ENCODE results near the gene SLC25A26.
A peak's percentile ranks its signal among the peaks of the same experiment; 100 is the strongest.
"Not testable (repeated sequence)": the region's sequence is repeated elsewhere in the genome, so short reads cannot be mapped to it uniquely, and the experiment has no call there.

SLC25A26 gene, protein sequence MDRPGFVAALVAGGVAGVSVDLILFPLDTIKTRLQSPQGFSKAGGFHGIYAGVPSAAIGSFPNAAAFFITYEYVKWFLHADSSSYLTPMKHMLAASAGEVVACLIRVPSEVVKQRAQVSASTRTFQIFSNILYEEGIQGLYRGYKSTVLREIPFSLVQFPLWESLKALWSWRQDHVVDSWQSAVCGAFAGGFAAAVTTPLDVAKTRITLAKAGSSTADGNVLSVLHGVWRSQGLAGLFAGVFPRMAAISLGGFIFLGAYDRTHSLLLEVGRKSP

DNA sequence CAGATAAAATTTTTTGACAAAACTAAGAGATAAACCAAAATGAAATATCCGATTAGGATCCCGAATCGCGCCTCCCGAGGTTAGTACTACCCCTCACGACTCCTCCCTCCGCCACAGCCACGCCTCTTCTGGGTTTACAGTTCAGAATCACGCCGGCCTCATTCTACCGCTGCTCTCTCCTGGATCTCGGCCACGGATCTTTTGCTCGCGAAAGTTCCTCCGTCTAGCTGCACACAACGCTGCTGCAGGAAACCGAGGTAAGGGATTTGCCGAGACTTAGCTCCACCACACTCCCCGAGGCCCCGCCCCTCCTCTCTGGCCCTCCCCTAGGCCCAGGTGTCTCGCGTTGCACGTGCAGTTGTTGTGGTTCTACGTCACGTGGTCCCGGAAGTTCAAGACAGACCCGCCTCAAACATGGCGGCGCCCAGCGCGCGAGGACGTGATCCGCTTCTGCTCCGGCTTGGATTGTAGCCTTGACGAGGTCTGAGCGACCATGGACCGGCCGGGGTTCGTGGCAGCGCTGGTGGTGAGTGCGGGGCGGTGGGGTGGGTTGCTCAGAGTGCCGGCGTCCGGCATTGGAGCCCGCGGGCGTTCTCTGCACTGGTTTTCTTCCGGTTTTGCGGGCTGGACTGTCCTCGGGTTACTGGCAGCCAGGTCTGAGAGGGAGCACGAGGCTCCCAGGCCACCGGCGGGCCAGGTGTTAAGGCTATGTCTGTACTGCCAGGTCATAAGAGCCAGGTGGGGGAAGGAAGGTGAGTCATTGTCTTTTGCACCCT is at the start of gene SLC25A26:
Gene SLC25A26 (plus strand): TSS at position 400 of the 776 bp plus-strand sequence. CDS start 94 bp downstream, at position 494.
- DNase-seq (ENCODE audit: low read depth): peak; percentile 96

DNA sequence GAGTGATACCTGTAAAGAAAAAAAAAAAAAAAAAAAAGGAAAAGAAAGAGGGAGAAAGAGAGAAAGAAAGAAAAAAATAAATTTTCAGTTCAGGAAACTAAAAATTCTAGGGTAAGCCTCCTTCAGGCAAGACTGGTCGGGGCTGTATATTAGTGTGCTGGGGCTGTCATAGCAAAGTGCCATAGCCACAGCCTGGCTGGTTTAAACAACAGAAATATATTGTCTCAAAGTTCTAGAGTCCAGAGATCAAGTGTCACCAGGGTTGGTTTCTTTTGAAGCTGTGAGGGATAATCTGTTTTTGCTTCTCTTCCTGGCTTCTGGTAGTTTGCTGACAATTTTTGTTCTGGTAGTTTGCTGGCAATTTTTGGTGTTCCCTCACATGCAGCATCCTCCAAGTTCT is 48.4 kb upstream of the SLC25A26 start:
- DNase-seq (ENCODE audit: low read depth): no peak

DNA sequence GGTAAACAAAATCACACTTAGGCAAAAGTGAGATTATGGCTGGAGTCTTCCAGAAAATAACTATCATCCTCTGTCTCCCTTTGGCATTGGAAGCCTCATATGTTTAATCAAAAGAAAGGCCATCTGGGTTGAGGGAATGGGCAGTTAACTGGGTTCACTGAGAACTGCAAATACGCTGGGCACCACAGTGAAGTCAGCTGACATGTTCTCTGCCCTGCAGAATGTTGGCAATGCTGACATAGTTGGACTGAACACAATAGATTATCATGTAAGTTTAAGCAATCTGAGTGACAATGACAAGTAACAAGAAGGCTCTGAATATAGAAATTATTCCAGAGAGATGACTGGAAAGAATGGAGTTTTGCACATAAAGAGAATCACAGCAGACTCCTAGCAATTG is 43.8 kb upstream of the SLC25A26 start:
- DNase-seq (ENCODE audit: low read depth): no peak

DNA sequence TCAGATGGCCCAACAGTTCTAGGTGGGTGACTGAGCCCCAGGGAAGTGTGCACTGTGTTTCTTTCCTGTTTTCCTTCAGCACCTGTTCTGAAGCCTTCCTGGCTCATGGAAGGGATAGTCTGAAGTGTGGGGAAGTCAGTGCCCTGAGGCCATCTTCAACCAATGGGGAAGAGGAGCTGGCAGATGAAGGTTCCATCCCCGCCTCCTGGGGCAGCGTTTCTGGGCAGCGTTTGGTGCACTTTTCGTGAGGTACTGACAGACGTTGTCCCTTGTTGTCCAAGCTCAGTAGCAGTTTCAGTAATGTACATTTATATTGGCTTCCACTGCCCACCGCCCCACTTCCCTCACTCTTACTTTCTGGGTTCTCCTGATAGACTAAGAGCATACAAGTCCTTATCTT is 42.6 kb upstream of the SLC25A26 start:
- DNase-seq (ENCODE audit: low read depth): no peak

DNA sequence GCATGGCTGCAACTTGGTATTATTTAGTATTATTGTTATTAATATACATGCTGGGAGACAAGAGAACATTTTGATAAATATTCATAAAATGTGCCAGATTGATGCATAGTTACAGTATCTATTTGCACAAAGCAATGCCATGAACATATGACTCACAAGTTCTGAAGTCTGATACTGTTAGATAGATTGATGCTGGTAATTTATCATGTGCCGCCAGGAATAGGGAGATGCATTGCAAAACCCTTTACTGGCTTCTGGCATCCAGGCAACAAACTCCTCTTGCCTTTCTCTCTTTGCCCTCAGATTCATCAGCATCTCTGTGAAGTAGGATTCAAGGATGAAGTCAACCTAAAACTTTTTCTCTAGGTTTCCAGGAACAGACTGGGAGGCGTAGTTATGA is 41.0 kb upstream of the SLC25A26 start:
- DNase-seq (ENCODE audit: low read depth): peak; percentile 1

DNA sequence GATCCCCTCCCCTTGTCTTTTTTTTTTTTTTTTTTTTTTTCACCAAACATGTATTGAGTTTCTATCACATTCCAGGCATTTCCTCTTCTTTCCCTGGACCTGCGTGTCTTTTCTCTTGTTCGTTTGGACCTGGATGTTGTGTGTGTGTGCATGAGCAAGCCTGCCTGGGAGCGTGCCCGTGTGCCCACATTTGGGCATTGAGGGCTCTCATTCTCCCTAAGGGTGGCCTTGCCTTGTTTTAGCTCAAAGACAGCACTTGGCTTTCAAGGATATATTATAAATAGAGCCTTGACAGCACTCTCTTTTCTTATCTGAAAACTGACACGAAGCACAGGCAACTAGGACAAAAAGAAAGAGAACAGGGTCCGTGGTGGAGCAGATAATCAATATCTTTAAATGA is 39.0 kb upstream of the SLC25A26 start:
- DNase-seq (ENCODE audit: low read depth): no peak

DNA sequence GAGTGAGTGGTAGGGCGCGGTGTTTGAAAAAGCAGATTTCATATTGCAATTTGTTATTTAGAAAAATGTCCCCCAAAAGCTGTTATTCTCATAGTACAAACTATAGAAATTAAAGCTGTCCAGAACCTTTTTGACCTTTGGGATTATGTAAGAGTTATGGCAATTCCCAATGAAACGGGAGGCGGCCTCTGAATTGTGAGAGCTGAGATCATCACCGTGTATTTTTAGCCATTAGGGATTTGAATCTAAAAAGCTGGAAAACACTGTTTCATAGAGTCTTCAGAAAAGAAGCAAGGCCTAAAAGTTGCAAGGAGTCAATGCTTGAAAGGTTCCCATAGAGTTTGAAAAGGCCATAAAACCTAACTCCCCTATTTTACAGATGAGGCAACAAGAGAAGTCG is 38.6 kb upstream of the SLC25A26 start:
- no peak for DNase-seq (ENCODE audit: low read depth)

DNA sequence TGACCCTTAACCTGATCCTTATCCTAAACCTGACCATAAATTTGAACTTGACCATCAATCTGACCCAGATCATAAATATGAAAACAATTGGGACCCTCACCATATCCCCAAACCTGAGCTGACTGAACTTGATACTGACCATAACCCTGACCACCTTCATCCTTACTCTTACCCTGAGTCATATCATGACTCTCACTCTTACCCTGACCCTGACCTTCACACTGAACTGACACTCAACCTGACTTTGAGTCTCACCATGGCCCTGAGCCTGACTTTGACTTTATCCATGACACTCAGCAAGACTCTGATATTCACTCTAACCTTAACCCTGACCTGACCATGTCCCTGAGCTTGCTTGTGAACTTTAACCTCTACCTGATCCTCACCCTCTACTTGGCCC is 34.3 kb upstream of the SLC25A26 start:
- no peak for DNase-seq (ENCODE audit: low read depth)

DNA sequence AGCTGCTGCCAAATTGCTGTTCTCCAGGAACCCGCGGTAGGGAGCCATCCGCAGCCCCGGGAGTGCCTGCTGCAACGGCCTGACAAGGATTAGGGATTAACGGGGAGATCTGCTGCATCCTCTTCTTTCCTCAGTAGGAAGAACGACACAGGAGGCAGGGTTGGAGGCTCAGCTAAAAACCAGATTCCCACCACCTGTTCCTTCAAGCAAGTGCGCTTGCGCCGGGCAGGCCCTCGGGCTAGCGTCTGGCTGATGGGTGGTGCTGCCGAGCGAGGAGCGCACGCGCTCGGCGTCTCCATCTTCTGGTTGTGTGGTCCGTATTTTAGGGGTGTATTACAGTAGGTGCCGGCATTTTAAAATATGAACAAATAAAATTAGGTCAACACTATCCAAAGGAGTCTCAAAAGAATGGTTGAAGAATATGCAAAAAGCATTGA is 25.4 kb upstream of the SLC25A26 start:
- DNase-seq (ENCODE audit: low read depth): peak; percentile 52

DNA sequence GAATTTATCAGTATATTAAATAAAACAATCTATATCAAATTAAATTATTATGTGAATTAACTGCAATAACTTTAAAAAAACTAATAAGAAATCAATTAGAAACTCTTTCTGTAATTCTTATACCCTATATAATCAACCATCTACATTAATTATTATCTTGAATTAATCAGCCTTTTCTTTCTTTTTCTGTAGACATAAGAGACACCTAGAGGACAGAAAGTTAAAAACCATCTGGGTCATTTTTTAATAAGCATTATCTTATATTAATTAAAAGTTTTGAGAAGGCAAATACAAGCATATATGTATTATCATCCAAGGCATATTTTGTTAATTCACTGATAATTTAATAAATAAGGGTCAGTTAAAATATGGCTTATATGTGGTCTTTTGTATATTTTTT is 24.2 kb upstream of the SLC25A26 start:
- DNase-seq (ENCODE audit: low read depth): peak; percentile 13

DNA sequence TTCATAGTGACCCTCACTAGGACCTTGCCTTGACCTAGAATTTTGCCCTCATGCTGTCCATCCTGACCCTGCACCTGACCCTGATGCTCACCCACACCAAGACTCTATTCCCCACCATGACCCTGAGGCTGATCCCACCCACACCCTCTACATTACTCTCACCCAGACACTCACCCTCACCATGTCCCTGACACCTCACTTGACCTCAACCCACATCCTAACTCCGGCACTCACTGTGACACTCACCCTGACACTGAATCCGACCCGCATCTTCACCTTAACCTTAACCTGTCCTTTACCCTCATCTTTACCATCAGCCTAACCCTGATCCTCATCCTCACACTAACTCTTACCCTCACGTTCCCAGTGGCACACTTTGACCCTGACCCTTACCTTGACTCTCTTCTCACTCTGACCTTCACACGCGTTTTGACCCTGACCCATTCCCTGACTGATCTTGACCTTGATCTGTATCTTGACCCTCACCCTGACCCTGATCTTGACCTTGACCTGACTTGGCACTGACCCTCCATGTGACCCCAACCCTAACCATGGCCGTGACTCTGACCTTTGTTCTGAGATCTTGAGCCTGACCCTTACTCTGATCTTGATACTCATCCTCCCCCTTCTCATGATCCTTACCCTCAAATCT is 22.2 kb upstream of the SLC25A26 start:
- no peak for DNase-seq (ENCODE audit: low read depth)

DNA sequence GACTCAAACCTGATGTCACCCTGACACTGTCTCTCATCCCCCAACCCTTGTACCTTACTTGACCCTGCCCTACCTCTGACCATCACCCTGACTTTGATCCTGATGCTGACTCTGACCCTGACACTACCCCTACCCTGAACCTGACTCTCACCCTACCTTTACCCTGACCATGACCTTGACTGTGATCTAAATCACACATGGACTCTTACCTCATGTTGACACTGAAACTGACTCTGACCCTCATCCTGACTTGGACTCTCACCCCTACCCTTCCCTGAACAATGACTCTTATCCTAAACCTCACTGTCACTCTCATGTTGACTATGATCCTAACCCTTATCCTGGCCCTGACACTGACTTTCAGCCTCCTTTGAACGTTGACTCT is 21.7 kb upstream of the SLC25A26 start:
- no peak for DNase-seq (ENCODE audit: low read depth)

DNA sequence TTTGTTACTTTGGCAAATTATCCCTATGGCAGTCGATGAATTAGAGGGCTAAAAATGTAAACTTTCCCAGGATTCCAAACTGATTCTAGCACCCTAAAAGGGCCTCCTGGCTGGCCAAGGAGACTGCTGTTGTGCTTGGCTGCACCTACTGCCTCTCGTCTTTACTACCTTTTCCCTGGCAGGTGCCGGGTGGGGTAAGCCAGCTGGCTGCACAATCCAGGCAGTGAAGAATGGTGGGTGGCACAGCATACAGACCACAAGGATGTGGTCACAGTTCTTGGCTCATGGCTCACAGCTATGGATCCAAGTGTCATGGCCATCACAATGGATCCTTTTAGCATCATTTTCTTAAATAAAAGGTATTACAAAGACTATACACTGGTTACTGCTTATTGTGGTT is 20.7 kb upstream of the SLC25A26 start:
- DNase-seq (ENCODE audit: low read depth): no peak

DNA sequence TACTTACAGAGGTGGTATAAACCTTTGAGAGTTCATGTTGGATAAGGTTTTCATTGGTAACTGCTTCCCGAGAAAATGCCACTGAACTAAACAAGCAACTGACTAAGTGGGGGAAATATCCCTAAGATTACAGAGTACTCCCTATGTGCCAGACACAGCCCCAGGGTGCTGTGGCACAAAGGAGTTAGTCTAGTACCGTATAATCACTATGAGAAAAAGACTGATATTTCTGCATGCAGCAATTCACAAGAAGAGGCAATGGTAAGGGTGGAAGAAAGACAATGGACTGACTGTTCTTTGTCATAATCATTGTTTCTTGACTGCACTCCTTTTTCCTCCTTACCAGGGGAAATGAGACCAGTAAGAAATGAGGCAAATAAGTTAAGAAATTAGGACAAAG is 20.0 kb upstream of the SLC25A26 start:
- DNase-seq (ENCODE audit: low read depth): no peak

DNA sequence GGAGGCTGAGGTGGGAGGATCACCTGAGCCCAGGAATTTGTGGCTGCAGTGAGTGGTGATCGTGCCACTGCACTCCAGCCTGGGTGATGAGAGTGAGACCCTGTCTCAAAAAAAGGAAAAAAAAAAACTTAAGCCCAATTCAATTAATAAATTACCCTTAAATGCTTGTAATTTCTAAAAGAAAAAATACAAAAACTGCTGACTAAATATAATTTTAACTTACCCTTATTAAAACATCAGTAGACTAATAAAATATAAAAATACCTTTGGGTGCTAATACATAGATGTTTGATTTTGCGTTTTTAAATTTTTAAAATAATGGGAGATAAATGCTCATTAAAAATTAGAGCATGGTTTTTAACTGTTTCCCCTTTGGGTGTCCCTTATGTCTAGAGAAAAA is 17.5 kb upstream of the SLC25A26 start:
- DNase-seq (ENCODE audit: low read depth): no peak

DNA sequence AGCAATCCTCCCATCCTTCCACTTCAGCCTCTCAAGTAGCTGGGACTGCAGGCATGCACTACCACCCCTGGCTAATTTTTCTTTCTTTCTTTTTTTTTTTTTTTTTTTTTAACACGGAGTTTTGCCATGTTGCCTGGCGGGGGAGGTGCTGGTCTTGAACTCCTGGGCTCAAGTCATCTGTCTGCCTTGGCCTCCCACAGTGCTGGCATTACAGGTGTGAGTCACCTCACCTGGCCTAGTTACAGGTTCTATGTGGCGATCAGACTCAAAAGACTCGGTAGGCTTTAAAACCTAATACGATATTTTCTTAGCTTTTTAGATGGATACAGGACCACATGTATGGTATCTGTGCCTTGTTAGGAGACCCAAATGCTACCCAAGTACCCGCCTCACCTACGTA is 14.0 kb upstream of the SLC25A26 start:
- DNase-seq (ENCODE audit: low read depth): no peak

DNA sequence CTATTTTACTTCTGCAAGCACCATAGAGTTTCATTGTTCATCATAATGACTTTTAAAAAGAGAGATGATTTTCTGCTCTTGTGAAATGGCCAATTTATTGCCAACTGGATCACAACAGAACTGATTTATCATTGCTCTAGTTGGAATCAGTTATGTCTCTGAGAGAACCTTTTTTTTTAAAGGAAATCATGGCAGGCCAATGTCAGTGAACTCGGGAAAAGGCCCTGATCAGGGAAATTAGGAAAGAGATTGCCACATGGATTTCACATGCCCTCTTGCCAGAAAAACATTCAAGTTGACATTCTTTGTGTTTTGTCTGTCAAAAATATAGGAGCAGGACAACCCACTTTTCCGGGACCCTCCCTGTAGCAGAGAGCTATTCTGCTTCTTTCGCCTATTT is 12.6 kb upstream of the SLC25A26 start:
- DNase-seq (ENCODE audit: low read depth): no peak

DNA sequence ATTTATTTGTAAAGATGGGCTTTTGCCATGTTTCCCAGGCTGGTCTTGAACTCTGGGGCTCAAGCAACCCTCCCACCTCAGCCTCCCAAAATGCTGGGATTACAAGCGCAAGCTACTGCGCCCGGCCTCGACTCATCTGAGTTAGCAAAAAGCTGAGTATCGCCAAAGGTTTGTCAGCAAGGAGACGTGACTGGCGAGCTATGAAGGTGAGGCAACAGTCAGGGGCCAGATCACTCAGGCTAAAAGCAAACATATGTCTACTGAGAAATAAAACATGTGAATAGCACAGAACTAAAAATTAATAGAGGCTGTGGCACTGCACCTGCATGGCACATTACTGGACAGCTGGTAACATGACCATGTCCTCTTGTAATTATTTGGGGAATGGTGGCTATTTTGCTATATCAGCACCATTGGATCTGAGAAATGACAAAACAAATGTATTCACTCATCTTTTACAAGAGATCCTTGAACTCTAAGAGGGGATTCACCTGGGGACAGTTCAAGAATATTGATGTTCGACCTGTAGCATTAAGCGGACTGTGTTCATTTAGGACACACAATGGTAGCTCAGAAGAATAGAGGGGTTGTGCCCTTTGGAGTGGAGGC is 10.0 kb upstream of the SLC25A26 start:
- DNase-seq (ENCODE audit: low read depth): no peak

DNA sequence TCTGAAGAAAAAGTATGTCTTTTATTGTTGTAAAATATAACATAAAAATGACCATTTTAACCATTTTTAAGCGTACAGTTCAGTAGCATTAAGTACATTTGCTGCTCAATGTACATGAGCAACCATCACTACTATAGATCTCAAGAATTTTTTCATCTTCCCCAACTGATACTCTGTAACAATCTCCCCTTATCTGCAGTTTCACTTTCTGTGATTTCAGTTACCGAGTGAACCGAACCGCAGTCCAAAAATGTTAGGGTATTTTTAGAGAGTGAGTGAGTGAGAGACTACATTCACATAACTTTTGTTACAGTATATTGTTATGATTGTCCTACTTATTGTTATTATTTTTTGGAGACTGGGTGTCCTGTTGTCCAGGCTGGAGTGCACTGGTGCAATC is 9.0 kb upstream of the SLC25A26 start:
- no peak for DNase-seq (ENCODE audit: low read depth)

DNA sequence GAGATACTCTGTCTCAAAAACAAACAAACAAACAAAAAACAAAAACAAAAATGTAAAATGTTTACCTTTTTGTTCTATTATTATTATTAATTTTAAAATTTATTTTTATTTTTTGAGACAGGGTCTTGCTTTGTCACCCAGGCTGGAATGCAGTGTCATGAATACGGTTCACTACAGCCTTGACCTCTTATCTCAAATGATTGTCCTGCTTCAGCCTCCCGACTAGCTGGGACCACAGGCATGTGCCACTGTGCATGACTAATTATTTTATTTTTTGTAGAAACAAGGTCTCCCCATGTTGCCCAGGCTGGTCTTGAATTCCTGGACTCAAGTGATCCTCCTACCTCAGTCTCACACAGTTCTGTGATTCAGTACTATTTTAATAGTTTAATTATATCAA is 5.7 kb upstream of the SLC25A26 start:
- no peak for DNase-seq (ENCODE audit: low read depth)

DNA sequence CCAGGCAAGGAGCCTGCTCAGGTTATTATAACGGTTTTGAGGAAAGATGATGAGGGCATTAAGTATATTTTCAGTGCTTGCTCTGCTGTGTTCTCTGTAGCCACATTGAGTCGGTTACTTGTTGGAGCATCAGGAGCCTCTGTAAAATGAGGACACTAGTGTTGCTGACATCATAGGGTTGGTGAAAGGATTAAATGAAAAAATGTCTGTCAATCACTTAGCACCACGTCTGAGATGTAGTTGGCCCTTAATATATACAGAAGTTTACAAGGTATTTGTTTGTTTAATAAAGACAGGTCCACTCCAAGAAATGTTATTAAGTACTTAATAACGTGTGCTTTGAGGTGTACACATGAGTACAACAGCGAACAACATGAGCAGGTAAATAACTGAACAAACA is 735 bp upstream of the SLC25A26 start:
- no peak for DNase-seq (ENCODE audit: low read depth)

DNA sequence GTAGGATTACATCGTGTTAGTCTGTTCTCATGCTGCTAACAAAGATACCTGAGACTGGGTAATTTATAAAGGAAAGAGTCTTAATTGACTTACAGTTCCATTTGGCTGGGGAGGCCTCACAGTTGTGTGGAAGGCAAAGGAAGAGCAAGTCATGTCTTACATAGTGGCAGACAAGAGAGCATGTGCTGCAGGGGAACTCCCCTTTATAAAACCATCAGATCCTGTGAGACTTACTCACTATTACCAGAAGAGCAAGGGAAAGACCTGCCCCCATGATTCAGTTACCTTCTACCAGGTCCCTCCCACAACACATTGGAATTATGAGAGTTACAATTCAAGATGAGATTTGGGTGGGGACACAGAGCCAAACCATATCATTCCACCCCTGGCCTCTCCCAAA is 3.4 kb downstream of the SLC25A26 start:
- DNase-seq (ENCODE audit: low read depth): no peak

DNA sequence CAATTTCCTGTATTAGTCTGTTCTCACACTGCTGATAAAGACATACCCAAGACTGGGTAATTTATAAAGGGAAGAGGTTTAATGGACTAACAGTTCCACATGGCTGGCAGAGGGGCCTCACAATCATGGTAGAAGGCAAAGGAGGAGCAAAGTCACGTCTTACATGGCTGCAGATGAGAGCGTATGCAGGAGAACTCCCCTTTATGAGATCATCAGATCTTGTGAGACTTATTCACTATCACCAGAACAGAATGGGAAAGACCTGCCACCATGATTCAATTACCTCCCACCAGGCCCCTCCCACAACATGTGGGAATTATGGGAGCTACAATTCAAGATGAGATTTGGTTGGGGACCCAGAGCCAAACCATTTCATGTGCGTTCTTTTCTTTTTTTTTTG is 5.3 kb downstream of the SLC25A26 start:
- not testable (repeated sequence) for DNase-seq (ENCODE audit: low read depth)

All from EH (cell line).